Endothelial cell of umbilical vein (primary cell): ENCODE results near the gene SLC18B1. TPM values are rescaled to one million over a fixed set of nuclear protein-coding genes. Genes with fewer than 3 reads are reported as not detected.

Experiments
- BruUV-seq: library from RNA; stranded (reverse); fragments of 400-500 nt; replicated peaks from 2 replicates; lab custom pipeline; 2021; lab: Mats Ljungman, UMichigan
- CTCF ChIA-PET: fragments of 300-600, 350-600 bp; sonication (Branson Sonifier 250); formaldehyde crosslinking; loops from one replicate; lab custom pipeline; 2021; ENCODE audit warnings: antibody characterized with exemption, inconsistent platforms; lab: Charles Lee
- POLR2A ChIA-PET: fragments of 300-600, 350-600 bp; sonication (Branson Sonifier 250); formaldehyde crosslinking; loops from one replicate; lab custom pipeline; 2021; ENCODE audit warnings: antibody characterized with exemption, inconsistent platforms; lab: Charles Lee
- DNase-seq: peaks from one replicate; pipeline ENCODE4 v3.0.0-alpha.2; 2011; ENCODE audit warnings: low read depth, low spot score
- FAIRE-seq: peaks from 2 replicates; lab custom pipeline; 2011; peaks lifted over from hg19 to GRCh38; lab: Jason Lieb, UNC
- H2AFZ ChIP-seq: 2 replicates; pipeline ENCODE4 v1.6.0; 2012; ENCODE audit warnings: low read depth, low read length, control low read depth, inconsistent platforms
- H3K27ac ChIP-seq: 2 replicates; pipeline ENCODE4 v1.5.1; 2011; ENCODE audit warnings: low read depth, mild to moderate bottlenecking, control low read depth, low read length, moderate library complexity; ENCODE audit not compliant: insufficient read depth
- H3K27me3 ChIP-seq, 2 experiments: 2 replicates each; pipeline versions ENCODE4 v1.6.0 to v1.6.1; 2011; ENCODE audit warnings: low read length in 2 of 2, mixed read lengths in 1 of 2; ENCODE audit not compliant: control insufficient read depth in 2 of 2, insufficient read depth in 2 of 2
- H3K36me3 ChIP-seq, 2 experiments: 2 replicates in 1 of 2; 3 replicates in 1 of 2; pipeline ENCODE4 v1.5.1; 2011; ENCODE audit warnings: low read length in 2 of 2, mild to moderate bottlenecking in 1 of 2, moderate library complexity in 1 of 2; ENCODE audit not compliant: control insufficient read depth in 2 of 2, insufficient read depth in 2 of 2; ENCODE audit errors: extremely low read depth in 1 of 2
- H3K4me1 ChIP-seq: 3 replicates; pipeline ENCODE4 v1.5.1; 2011; ENCODE audit warnings: mild to moderate bottlenecking, low read length; ENCODE audit not compliant: control insufficient read depth, insufficient read depth; ENCODE audit errors: extremely low read depth
- H3K4me2 ChIP-seq: 2 replicates; pipeline ENCODE4 v1.6.1; 2011; ENCODE audit warnings: low read length, control low read depth, mixed read lengths; ENCODE audit not compliant: insufficient read depth
- H3K4me3 ChIP-seq, 3 experiments: fragments of 200-600 bp in 1 of 3; sonication (generic), shearing (Covaris generic) in 1 of 3; replicated peaks in 1 of 3; 2 replicates each; pipeline ENCODE4 v1.5.1; 2011 to 2016; ENCODE audit warnings: control low read depth in 3 of 3, low read length in 3 of 3, mild to moderate bottlenecking in 2 of 3, inconsistent platforms in 1 of 3, low read depth in 1 of 3, moderate library complexity in 1 of 3; ENCODE audit not compliant: insufficient read depth in 1 of 3
- H3K79me2 ChIP-seq: 2 replicates; pipeline ENCODE4 v1.6.0; 2012; ENCODE audit warnings: low read length, inconsistent platforms; ENCODE audit not compliant: control insufficient read depth, insufficient read depth
- H3K9ac ChIP-seq: replicated peaks from 2 replicates; pipeline ENCODE3; 2011; ENCODE audit warnings: low read length, control low read depth; ENCODE audit not compliant: insufficient read depth; ENCODE audit errors: extremely low read depth
- H3K9me1 ChIP-seq: replicated peaks from 3 replicates; pipeline ENCODE4 v1.6.0; 2011; ENCODE audit warnings: mild to moderate bottlenecking, low read length; ENCODE audit not compliant: control insufficient read depth, insufficient read depth; ENCODE audit errors: extremely low read depth
- H3K9me3 ChIP-seq: replicated peaks from 2 replicates; pipeline ENCODE4 v1.5.1; 2012; ENCODE audit warnings: low read length, inconsistent platforms; ENCODE audit not compliant: control insufficient read depth, insufficient read depth
- H4K20me1 ChIP-seq: replicated peaks from 2 replicates; pipeline ENCODE3; 2011; ENCODE audit warnings: mild to moderate bottlenecking, low read length; ENCODE audit not compliant: control insufficient read depth, insufficient read depth; ENCODE audit errors: extremely low read depth
- GATA2 ChIP-seq: IDR thresholded peaks from 2 replicates; pipeline ENCODE4 v1.7.0; 2011; ENCODE audit warnings: low read depth, mild to moderate bottlenecking, moderate library complexity, mixed read lengths, low read length; ENCODE audit not compliant: insufficient read length, insufficient read depth
- MAX ChIP-seq: IDR thresholded peaks from 2 replicates; pipeline ENCODE4 v1.6.1; 2011; ENCODE audit not compliant: insufficient read depth, insufficient read length
- POLR2A ChIP-seq: IDR thresholded peaks from 2 replicates; pipeline ENCODE4 v1.6.1; 2012; ENCODE audit warnings: low read depth, mild to moderate bottlenecking, control low read depth, low read length
- POLR2AphosphoS5 ChIP-seq: IDR thresholded peaks from 2 replicates; pipeline ENCODE4 v1.6.1; 2012; ENCODE audit warnings: low read depth, mild to moderate bottlenecking, control low read depth, low read length, moderate library complexity; ENCODE audit not compliant: insufficient read depth
- dilution Hi-C: fragments of 300-500 bp; cut with MboI; formaldehyde crosslinking; loops from one replicate; pipeline ENCODE4 v1.15.0; 2019; ENCODE audit warnings: low sequenced_read_pairs; ENCODE audit not compliant: extremely low pct_ligation_motif_present
- intact Hi-C: fragments of 100-400 bp; cut with micrococcal nuclease; formaldehyde crosslinking; loops from one replicate; pipeline ENCODE4 v1.10.0; 2022
- polyA plus RNA-seq, 4 experiments: library from polyadenylated mRNA; depleted of rRNA in 3 of 4; stranded (reverse) in 3 of 4; unstranded in 1 of 4; fragments of >200 nt; gene quantifications; 2 replicates each; pipeline versions ENCODE4 v1.2.1 to v1.2.3, GENCODE V29; 2011 to 2012; ENCODE audit warnings: missing spikeins in 1 of 4
- total RNA-seq: library from RNA; stranded (reverse); gene quantifications from 2 replicates; pipeline ENCODE4 v1.2.3, GENCODE V29; 2021

The SLC18B1 gene
- total and polyA plus RNA-seq, 2 donors (not counting 3 experiments of a cell fraction or from before 2014, with no cell fraction given) = 8.4 to 9.2 TPM

DNA sequence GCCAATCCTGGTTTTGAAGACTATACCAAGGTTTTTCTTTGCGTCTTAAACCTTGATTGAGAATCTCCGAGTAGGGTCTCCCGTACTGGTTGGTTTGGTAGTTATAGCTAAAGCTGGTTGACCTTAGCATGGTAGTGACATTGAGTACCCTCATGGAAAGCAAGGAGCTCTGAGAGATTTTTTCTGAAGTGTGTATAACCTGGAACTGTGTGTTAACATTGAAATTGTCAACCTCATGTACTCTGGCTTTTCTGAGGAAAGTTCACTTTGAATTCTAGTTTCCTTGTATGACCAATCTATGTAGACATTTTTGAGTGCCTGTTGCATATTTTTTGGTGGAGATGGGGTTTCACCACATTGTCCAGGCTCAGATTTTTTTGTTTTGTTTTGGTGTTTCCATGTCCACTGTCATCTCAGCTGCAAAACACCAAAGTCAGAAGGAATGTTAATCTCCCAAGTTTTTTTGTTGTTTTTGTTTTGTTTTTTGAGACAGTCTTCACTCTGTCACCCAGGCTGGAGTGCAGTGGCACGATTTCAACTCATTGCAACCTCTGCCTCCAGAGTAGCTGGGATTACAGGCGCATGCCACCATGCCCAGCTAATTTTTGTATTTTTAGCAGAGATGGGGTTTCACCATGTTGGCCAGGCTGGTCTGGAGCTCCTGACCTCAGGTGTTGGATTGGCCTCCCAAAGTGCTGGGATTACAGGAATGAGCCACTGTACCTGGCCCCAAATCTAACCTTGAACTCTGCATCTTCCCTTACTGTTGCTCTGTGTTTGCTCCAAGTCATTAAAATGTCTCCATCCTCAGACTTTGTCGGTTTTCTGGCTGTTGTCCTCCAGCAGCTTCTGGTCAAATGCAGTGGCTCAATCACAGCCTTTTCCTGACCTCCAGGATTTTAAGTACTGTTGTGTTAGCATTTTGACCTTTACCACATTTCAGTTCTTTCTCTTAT lies 20.2 kb upstream of the SLC18B1 start:
- H3K27me3 ChIP-seq = no peaks in the 10 kb centered on the region
- intact Hi-C loops (loop anchor here (10.0 kb wide), 1 partner anchor 894 kb away; no protein-coding TSS in a partner anchor), dilution Hi-C loops (no loop called here)
- H3K9ac ChIP-seq = no peak overlapping the region
- H3K4me3 ChIP-seq = no peak overlapping the region
- no peaks in the 10 kb centered on the region for H3K9me3 ChIP-seq
- POLR2A ChIA-PET = interaction anchor here (1.3 kb wide), 1 partner anchor 20 kb away, joined by 6 read pairs; the partner anchor contains the start of gene SLC18B1
- no peak overlapping the region for H3K27ac ChIP-seq
- FAIRE-seq = no peak
- no TSS peak for BruUV-seq
- peaks cover 29% of the 10 kb centered on the region for H3K79me2 ChIP-seq
- H3K4me1 ChIP-seq = peaks cover 14% of the 10 kb centered on the region
- DNase-seq = no peak
- H4K20me1 ChIP-seq = peaks cover 6% of the 10 kb centered on the region
- peak; percentile 80 for TF ChIP-seq POLR2A
- TF ChIP-seq MAX = no peak
- TF ChIP-seq GATA2 = no peak
- TF ChIP-seq POLR2AphosphoS5 = peak; percentile 62
- peaks cover 23 to 27% of the 10 kb centered on the region in 2 experiments for H3K36me3 ChIP-seq
- no peak overlapping the region for H2AFZ ChIP-seq
- no peak overlapping the region for H3K4me2 ChIP-seq
- CTCF ChIA-PET = interaction anchor here (1.7 to 2.8 kb wide), 2 partner anchors 20 to 149 kb away, joined by 7 to 12 read pairs; partner anchors contain the start of gene SLC18B1
- no peaks in the 10 kb centered on the region for H3K9me1 ChIP-seq
